Fibroblast of skin of right quadriceps (primary cell): ENCODE measurements around the gene ATP13A1.

Experiments
- DNase-seq: peaks from one replicate; pipeline ENCODE4 v3.0.0-alpha.2; 2013

The ATP13A1 gene

GRCh38 chr19:19662344-19662743 is 1.1 kb downstream of the ATP13A1 start:
- no peak for DNase-seq

GRCh38 chr19:19661675-19662251 is 1.7 kb downstream of the ATP13A1 start:
- no peak for DNase-seq

GRCh38 chr19:19661141-19661674 is 2.3 kb downstream of the ATP13A1 start:
- DNase-seq: no peak

GRCh38 chr19:19659646-19660245 is 3.7 kb downstream of the ATP13A1 start:
- DNase-seq: no peak

- no peak for DNase-seq
These were observed 6.1 kb downstream of the ATP13A1 start for GRCh38 chr19:19657397-19657783.

- DNase-seq: no peak
These were observed 6.8 kb downstream of the ATP13A1 start for GRCh38 chr19:19656451-19657396.

- DNase-seq: no peak
These were observed 7.7 kb downstream of the ATP13A1 start for GRCh38 chr19:19655641-19656343.

GRCh38 chr19:19655051-19655594 is 8.4 kb downstream of the ATP13A1 start:
- no peak for DNase-seq

- no peak for DNase-seq
These were observed 9.0 kb downstream of the ATP13A1 start for GRCh38 chr19:19654441-19654840.

GRCh38 chr19:19653597-19654147 is 9.8 kb downstream of the ATP13A1 start:
- DNase-seq: no peak

- DNase-seq: no peak
These were observed 10.8 kb downstream of the ATP13A1 start for GRCh38 chr19:19652482-19653295.

GRCh38 chr19:19651076-19651475 is 12.4 kb downstream of the ATP13A1 start:
- DNase-seq: no peak

- no peak for DNase-seq
These were observed 13.1 kb downstream of the ATP13A1 start for GRCh38 chr19:19650331-19650730.

- no peak for DNase-seq
These were observed 13.9 kb downstream of the ATP13A1 start for GRCh38 chr19:19649580-19649995.

- DNase-seq: no peak
These were observed 14.3 kb downstream of the ATP13A1 start for GRCh38 chr19:19649155-19649554.

GRCh38 chr19:19647037-19647835 is 16.2 kb downstream of the ATP13A1 start:
- no peak for DNase-seq

GRCh38 chr19:19645233-19645870 is 18.1 kb downstream of the ATP13A1 start:
- no peak for DNase-seq

- no peak for DNase-seq
These were observed 19.5 kb downstream of the ATP13A1 start for GRCh38 chr19:19644054-19644388.

- peak; percentile 44 for DNase-seq
These were observed 20.1 kb downstream of the ATP13A1 start, which contains the start of gene GMIP for GRCh38 chr19:19643158-19644053. TSS of gene GMIP (minus strand) at chr19:19643657. CDS start at chr19:19643529, 128 bp downstream.
